GM08714 (cell line): ENCODE results near the gene GRIFIN.

Source experiments
- H3K4me3 ChIP-seq: fragments of 200-500 bp; sonication (Bioruptor generic); 2 replicates; pipeline ENCODE4 v1.5.1; 2014; ENCODE audit warnings: mild to moderate bottlenecking, low read length, inconsistent platforms
- ZNF274 ChIP-seq: IDR thresholded peaks from 2 replicates; pipeline ENCODE4 v1.6.1; 2012; ENCODE audit warnings: mild to moderate bottlenecking, low read depth, low read length

GRIFIN gene

DNA sequence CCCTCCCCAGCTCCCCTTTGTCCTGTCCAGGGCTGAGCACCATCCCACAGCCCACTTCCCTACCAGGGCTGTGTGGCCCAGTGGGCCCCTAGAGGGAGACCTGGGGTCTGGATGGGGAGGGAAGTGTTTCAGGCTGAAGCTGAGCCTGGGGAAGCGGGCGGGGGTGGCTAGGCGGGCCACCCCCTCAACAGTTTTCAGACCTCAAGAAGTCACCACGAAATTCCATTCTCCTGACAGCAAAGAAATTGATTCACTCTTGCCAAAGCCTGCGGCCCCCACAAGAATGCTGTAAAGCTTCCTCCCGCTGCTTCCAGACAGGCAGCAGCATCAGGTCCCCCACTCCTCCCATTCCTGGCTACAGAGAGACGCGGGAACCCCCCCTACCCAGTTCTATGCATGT lies 40.8 kb upstream of the GRIFIN start:
- H3K4me3 ChIP-seq = no peak overlapping the region

DNA sequence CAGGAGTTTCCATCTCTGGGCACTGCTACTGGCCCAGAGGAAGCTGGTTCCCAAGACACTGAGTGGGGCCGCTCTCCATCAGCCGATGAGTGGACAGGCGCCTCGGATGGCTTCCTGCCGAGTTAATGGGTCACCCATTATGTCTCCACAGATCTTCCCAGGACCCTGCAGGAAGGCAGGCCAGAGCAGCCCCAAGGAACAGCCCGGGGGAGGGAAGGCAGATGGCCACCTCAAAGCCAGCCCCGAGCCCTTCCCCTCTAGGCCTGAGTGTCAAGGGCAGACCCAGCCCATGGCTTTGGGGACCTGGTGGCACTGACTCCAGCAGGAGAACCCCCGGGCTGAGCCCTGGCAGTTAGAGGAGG lies 40.0 kb upstream of the GRIFIN start:
- TF ChIP-seq ZNF274 = no peak
- H3K4me3 ChIP-seq = no peak overlapping the region

More for the DNA sequence above, 40.8 kb upstream of the GRIFIN start:
- no peak for TF ChIP-seq ZNF274

GRCh38 chr7:2515424-2516193 lies 39.4 kb upstream of the GRIFIN start:
- no peak overlapping the region for H3K4me3 ChIP-seq
- no peak for TF ChIP-seq ZNF274

DNA sequence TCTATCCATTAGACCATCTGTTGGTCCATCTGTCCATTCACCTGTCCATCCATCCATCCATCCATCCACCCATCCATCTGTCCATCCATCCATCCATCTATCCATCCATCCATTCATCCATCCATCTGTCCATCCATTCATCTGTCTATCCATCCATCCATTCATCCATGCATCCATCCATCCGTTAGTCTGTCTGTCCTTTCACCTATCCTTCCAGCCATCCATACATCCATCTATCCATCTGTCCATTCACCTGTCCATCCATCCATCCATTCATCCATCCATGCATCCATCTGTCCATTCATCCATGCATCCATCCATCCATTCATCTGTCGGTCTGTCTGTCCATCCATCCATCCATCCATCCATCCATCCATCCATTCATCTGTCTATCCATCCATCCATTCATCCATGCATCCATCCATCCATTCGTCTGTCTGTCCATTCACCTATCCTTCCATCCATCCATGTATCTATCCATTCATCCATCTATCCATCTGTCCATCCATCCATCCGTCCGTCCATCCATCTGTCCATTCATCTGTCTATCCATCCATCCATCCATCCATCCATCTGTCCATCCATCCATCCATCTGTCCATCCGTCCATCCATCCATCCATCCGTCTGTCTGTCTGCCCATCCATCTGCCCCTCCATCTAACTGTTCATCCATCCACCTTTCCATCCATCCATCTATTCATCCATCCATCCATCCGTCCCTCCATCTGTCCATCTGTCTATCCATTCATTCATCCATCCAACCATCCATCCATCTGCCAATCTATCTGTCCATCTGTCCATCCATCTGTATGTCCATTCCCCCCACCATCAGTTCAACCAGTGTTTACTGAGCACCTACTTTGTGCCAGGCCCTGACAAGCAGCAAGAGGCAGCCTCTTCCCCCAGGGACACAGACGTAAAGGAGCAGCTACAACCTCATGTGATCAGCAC lies 38.5 kb upstream of the GRIFIN start:
- H3K4me3 ChIP-seq = no peak overlapping the region
- TF ChIP-seq ZNF274 = no peak

- TF ChIP-seq ZNF274 = no peak
- H3K4me3 ChIP-seq = no peak overlapping the region
These were observed 37.5 kb upstream of the GRIFIN start for GRCh38 chr7:2513702-2514101.

- H3K4me3 ChIP-seq = no peak overlapping the region
- TF ChIP-seq ZNF274 = no peak
These were observed 36.5 kb upstream of the GRIFIN start for GRCh38 chr7:2512713-2513112.

GRCh38 chr7:2512179-2512661 lies 36.0 kb upstream of the GRIFIN start:
- TF ChIP-seq ZNF274 = no peak
- no peak overlapping the region for H3K4me3 ChIP-seq

DNA sequence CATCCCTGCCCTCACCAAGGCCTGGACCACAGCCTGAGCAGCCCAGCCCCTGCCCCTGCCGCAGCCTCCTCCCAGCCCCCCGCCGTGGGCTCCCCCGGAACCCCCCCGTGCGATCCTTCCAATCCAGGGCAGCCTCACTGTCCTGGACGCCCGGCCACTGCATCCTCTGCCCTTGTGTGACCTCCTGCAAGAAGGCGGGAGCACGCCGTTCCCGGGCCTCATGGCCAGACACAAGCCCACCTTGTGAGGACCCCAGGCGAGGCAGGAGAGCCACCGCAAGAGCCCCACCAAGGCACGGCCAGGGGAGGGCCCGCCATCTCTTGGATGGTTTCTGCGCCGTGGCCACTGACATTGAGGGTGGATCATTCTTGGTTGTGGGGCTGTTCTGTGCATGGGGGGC lies 35.6 kb upstream of the GRIFIN start:
- H3K4me3 ChIP-seq = no peak overlapping the region

GRCh38 chr7:2510909-2511768 lies 34.9 kb upstream of the GRIFIN start:
- H3K4me3 ChIP-seq = no peak overlapping the region; the same call in 1 of the 2 replicates
- no peak for TF ChIP-seq ZNF274

More for the DNA sequence above, 35.6 kb upstream of the GRIFIN start:
- no peak for TF ChIP-seq ZNF274

GRCh38 chr7:2510130-2510776 lies 34.1 kb upstream of the GRIFIN start:
- TF ChIP-seq ZNF274 = no peak
- H3K4me3 ChIP-seq = no peak overlapping the region

DNA sequence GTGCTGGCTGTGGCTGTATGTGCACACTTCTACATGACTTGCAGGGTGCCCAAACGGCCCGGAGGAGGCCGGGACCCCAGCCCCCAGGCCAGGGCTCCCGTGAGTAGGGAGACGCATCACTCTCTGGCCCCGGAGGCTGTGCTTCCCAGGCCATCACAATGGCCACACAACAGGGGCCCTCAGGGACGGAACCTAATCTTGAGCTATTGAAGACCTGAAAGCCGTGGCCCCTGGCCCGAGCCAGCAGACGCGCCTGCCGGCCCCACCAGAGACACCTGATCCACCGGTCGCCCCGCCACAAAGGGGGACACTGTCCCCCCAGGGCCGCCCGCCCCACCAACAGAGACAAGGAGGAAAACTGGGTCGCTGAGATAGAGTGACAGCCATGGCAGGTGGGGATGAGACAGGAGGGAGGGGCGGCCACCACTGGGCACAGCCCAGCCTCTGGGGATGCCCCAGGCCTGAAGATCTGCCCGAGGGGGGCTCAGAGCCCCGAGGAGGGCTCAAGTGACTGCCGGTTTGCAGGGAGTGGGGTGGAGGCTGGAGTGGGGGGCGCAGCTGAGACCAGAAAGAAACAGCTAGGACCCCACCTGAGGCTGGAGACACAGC lies 33.2 kb upstream of the GRIFIN start:
- no peak for TF ChIP-seq ZNF274

GRCh38 chr7:2508327-2509215 lies 32.4 kb upstream of the GRIFIN start:
- H3K4me3 ChIP-seq = no peak overlapping the region; the same call in 1 of the 2 replicates
- TF ChIP-seq ZNF274 = no peak

More for the DNA sequence above, 33.2 kb upstream of the GRIFIN start:
- H3K4me3 ChIP-seq = no peak overlapping the region
